GM19397 (cell line): ENCODE measurements around the gene ZRANB1.

ENCODE experiments used
- ATAC-seq: cut with Tn5 transposase; IDR thresholded peaks from one replicate; pipeline ENCODE4 v1.9.1; 2021; ENCODE audit warnings: mild to moderate bottlenecking, moderate library complexity; ENCODE audit not compliant: unreplicated experiment

ZRANB1 gene

GRCh38 chr10:124993345-124993708 is 51.4 kb downstream of the ZRANB1 start:
- no peak for ATAC-seq

- ATAC-seq = no peak
Measured at GRCh38 chr10:124993736-124994451, 52.0 kb downstream of the ZRANB1 start.

- no peak for ATAC-seq
Measured at GRCh38 chr10:124994573-124995473, 52.9 kb downstream of the ZRANB1 start.

GRCh38 chr10:124995605-124996004 is 53.7 kb downstream of the ZRANB1 start:
- ATAC-seq = no peak

GRCh38 chr10:124996127-124996853 is 54.4 kb downstream of the ZRANB1 start:
- no peak for ATAC-seq

- ATAC-seq = no peak
Measured at GRCh38 chr10:124996854-124997215, 54.9 kb downstream of the ZRANB1 start.

GRCh38 chr10:124997306-124997705 is 55.4 kb downstream of the ZRANB1 start:
- ATAC-seq = no peak

GRCh38 chr10:124997771-124998623 is 56.1 kb downstream of the ZRANB1 start:
- no peak for ATAC-seq

GRCh38 chr10:124998624-124999291 is 56.8 kb downstream of the ZRANB1 start:
- ATAC-seq = no peak

GRCh38 chr10:124999433-125000365 is 57.8 kb downstream of the ZRANB1 start:
- ATAC-seq = no peak

- ATAC-seq = no peak
Measured at GRCh38 chr10:125000366-125001312, 58.7 kb downstream of the ZRANB1 start.

- ATAC-seq = no peak
Measured at GRCh38 chr10:125001313-125002046, 59.6 kb downstream of the ZRANB1 start.

- no peak for ATAC-seq
Measured at GRCh38 chr10:125002047-125002422, 60.1 kb downstream of the ZRANB1 start.

- ATAC-seq = no peak
Measured at GRCh38 chr10:125002423-125003145, 60.7 kb downstream of the ZRANB1 start.

- ATAC-seq = no peak
Measured at GRCh38 chr10:125003146-125003900, 61.4 kb downstream of the ZRANB1 start.
